Measurements from ENCODE around the gene DOCK8. TPM values are rescaled to one million over a fixed set of nuclear protein-coding genes. Genes with fewer than 3 reads are reported as not detected.
A peak's percentile ranks its signal among the peaks of the same experiment; 100 is the strongest.
"Not testable (repeated sequence)": the region's sequence is repeated elsewhere in the genome, so short reads cannot be mapped to it uniquely, and the experiment has no call there.

DOCK8 gene
- total RNA-seq, 1 donor from 2014 or later, result 219 TPM

GRCh38 chr9:224582-225520, 10.2 kb downstream of the DOCK8 start:
- ChIA-PET CTCF (interaction anchor here (3.1 kb wide), 1 partner anchor 10 kb away, joined by 18 read pairs; the partner anchor contains the start of gene DOCK8), POLR2A (interaction anchor here (0.6 to 2.6 kb wide), 5 partner anchors 10 to 73 kb away, joined by 3 to 19 read pairs (median 4); partner anchors contain the start of gene DOCK8)
- H3K9me3 Mint-ChIP-seq, result no peaks in the 10 kb centered on the region
- no peak for DNase-seq
- H3K4me1 Mint-ChIP-seq, result peaks cover 38% of the 10 kb centered on the region
- no peak for TF ChIP-seq CTCF (IDR thresholded peaks at IDR 0.05)
- no peak overlapping the region for H3K27ac Mint-ChIP-seq
- intact Hi-C loops (cut with micrococcal nuclease), result no loop called here
- H3K4me3 Mint-ChIP-seq, result no peak overlapping the region
- peak; percentile 59 for ATAC-seq (ENCODE audit: low read depth)
- peaks cover 12% of the 10 kb centered on the region for H3K36me3 Mint-ChIP-seq (ENCODE audit: low read depth)
- no peaks in the 10 kb centered on the region for H3K27me3 Mint-ChIP-seq

DNA sequence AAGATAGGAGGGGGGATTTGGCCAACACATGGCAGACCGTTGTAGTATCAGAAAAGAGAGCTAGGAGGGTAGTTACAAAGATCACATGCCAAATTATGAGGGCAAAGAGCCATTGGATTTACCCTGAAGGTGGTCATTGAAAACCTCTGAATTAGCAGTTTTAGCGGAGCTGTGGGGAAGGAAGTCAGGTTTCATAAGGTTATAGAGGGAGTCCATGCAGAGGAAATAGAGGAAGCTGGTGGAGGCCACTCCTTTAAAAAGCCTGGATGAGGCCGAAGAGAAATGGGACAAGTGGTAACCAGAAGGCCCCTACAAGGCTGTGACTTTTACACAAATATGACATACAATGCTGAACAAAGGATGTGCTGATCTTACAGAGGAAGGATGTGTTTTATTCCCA, 13.2 kb downstream of the DOCK8 start:
- peaks cover 8% of the 10 kb centered on the region for H3K36me3 Mint-ChIP-seq (ENCODE audit: low read depth)
- no peak for ATAC-seq (ENCODE audit: low read depth)
- H3K4me1 Mint-ChIP-seq, result peaks cover 18% of the 10 kb centered on the region
- intact Hi-C loops (cut with micrococcal nuclease), result no loop called here
- H3K27ac Mint-ChIP-seq, result no peak overlapping the region
- no peaks in the 10 kb centered on the region for H3K27me3 Mint-ChIP-seq
- no peak overlapping the region for H3K4me3 Mint-ChIP-seq
- no peaks in the 10 kb centered on the region for H3K9me3 Mint-ChIP-seq
- no peak for DNase-seq
- CTCF ChIA-PET, result no interaction called here
- no peak for TF ChIP-seq CTCF (IDR thresholded peaks at IDR 0.05)
- POLR2A ChIA-PET, result no interaction called here

GRCh38 chr9:228929-229695, 14.4 kb downstream of the DOCK8 start:
- ATAC-seq (ENCODE audit: low read depth), result no peak
- no peak overlapping the region for H3K4me3 Mint-ChIP-seq
- no peak for TF ChIP-seq CTCF (IDR thresholded peaks at IDR 0.05)
- peaks cover 12% of the 10 kb centered on the region for H3K4me1 Mint-ChIP-seq
- peaks cover 9% of the 10 kb centered on the region for H3K36me3 Mint-ChIP-seq (ENCODE audit: low read depth)
- intact Hi-C loops (cut with micrococcal nuclease), result no loop called here
- H3K9me3 Mint-ChIP-seq, result no peaks in the 10 kb centered on the region
- H3K27me3 Mint-ChIP-seq, result no peaks in the 10 kb centered on the region
- ChIA-PET POLR2A (interaction anchor here (1.4 kb wide), 1 partner anchor 14 kb away, joined by 6 read pairs; the partner anchor contains the start of gene DOCK8), CTCF (no interaction called here)
- no peak for DNase-seq
- no peak overlapping the region for H3K27ac Mint-ChIP-seq

GRCh38 chr9:231625-232024, 17.0 kb downstream of the DOCK8 start:
- intact Hi-C loops (cut with micrococcal nuclease); ATAC-seq (ENCODE audit: low read depth); DNase-seq; H3K9me3 Mint-ChIP-seq; H3K27me3 Mint-ChIP-seq; CTCF ChIA-PET; H3K4me3 Mint-ChIP-seq; POLR2A ChIA-PET; H3K27ac Mint-ChIP-seq: not testable (repeated sequence)
- Mint-ChIP-seq H3K36me3 (ENCODE audit: low read depth) (peaks cover 15% of the 10 kb centered on the region), H3K4me1 (peaks cover 13% of the 10 kb centered on the region)

DNA sequence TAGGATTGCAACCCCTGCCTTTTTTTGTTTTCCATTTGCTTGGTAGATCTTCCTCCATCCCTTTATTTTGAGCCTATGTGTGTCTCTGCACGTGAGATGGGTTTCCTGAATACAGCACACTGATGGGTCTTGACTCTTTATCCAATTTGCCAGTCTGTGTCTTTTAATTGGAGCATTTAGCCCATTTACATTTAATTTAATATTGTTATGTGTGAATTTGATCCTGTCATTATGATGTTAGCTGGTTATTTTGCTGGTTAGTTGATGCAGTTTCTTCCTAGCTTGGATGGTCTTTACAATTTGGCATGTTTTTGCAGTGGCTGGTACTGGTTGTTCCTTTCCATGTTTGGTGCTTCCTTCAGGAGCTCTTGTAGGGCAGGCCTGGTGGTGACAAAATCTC, 19.0 kb downstream of the DOCK8 start:
- ATAC-seq (ENCODE audit: low read depth); H3K4me3 Mint-ChIP-seq; H3K9me3 Mint-ChIP-seq; DNase-seq; CTCF ChIA-PET; POLR2A ChIA-PET; H3K27me3 Mint-ChIP-seq; H3K27ac Mint-ChIP-seq; intact Hi-C loops (cut with micrococcal nuclease): not testable (repeated sequence)
- Mint-ChIP-seq H3K4me1 (peaks cover 13% of the 10 kb centered on the region), H3K36me3 (ENCODE audit: low read depth) (peaks cover 19% of the 10 kb centered on the region)

All from activated B cell treated with CpG ODN at 0.5 μM for 24 hours (primary cell).